NCI-H345 treated with DMSO at 0.1 percent for 48 hours (cell line): Measurements from ENCODE around the gene NTN1.

Experiments
- DNase-seq: peaks from one replicate; lab custom pipeline; 2025; ENCODE audit not compliant: unreplicated experiment; lab: John Stamatoyannopoulos, UW

NTN1 gene

GRCh38 chr17:9212376-9213302 lies 191.3 kb downstream of the NTN1 start:
- DNase-seq, result no peak

DNA sequence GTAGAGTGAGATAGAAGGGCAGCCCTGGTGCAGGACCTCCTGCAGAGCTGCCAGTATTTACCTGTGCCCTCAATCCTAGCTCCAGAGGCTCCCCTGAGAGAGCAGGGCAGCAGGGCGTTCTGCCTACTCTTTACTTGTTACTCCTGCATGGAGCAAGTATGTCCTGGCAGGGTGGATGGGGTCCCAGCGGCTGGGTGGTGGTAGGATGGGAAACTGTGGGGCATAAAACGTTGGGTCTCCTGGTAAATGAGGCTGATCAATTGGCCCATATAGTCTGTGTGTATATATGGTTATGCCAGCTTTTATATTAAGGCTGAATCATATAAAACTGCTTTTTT lies 192.0 kb downstream of the NTN1 start:
- no peak for DNase-seq

DNA sequence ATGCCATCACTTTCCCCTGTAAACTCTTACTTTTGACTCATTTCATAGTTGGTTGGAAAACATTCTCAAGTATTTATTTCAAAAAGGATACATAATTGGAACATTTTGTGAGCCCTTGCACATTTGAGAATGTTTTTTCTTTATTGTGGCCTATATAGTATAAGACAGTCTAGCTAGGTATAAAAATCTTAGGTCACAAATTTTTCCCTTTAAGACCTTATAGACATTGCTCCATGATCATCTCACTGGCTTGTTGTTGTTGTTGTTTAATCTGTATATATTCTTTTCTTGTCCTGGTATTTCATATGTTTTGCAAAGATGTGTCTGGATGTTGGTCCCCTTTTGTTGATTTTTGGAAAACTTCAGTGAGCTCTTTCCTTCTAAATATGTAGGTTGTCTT lies 194.2 kb downstream of the NTN1 start:
- DNase-seq, result no peak

- DNase-seq, result no peak
These were observed 196.1 kb downstream of the NTN1 start for GRCh38 chr17:9217151-9218056.

DNA sequence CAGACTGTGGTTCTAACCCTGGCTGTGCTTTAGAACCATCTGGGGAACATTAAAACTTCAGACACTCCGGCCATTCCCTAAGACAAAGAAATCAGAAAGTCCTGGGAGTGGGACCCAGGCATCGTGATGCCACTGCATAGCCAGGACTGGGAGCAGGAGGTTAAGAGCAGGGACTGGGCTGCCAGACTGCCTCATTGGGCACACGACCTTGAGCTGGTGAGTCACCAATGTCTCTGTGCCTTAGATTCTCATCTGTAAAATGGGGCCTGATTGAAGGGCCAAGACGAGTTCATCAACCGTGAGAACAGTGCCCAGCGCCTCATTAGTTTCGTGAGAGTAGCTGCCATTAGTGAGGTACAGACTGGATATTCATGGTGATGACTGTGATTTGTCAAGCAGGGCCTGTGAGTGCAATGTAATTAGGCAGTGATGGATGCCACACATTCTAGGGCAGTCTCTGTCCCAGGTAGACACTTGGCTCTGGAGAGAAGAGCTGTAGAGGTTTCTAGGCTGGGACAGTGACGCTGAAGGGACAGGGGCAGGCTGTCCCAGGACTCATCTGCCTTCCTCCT lies 196.8 kb downstream of the NTN1 start:
- DNase-seq, result no peak

GRCh38 chr17:9218911-9219310 lies 197.6 kb downstream of the NTN1 start:
- DNase-seq, result no peak

GRCh38 chr17:9219631-9220397 lies 198.5 kb downstream of the NTN1 start:
- DNase-seq, result no peak

DNA sequence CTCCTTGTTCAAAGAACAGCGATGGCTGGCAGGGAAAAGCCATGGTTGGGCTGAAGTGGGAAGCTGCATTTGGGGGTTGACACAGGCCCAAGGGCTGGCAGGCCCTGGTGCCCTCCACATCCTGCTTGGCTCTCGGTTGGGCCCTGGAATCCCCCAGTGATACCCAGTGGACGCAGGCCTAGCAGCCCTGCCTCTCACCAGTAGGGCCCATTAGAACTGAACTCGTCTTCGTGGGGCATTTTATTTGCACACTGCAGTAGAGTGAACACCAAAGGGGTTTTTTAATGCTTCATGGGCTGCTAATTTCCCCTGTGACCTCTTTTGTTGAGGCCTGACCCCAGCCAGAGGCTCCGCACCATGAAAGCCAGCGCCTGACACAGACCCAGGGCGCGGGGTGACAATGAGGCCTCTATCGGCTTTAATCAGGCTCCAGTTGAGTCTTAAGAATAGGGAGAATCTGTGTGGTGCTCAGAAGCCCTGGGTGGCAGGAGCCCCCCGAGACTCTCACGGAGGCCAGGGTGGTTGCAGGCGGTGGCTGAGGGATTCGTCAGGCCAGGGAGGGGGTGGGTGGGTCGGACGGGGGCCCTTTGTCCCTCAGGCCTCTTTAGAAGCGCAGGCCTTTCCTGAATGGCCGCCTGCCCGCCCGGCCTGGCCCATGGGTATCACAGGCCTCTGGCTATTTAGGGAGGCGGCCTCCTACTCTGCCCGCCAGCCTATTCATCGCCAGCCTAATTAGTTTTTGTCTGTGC lies 199.3 kb downstream of the NTN1 start:
- no peak for DNase-seq

- no peak for DNase-seq
These were observed 200.0 kb downstream of the NTN1 start for GRCh38 chr17:9221147-9221921.

DNA sequence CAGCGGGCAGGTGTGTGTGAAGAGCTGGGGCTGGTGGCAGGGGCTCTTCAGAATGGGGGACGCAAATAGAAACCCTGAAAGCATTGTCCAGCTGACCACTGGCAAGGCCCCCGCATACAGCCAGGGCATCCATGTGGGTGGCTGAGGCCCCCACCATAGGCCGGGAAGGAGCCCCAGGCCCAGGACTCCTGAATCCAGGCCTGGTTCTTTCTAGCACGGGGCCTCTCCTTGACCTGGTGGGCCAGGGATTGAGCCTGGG lies 200.5 kb downstream of the NTN1 start:
- DNase-seq, result no peak

- no peak for DNase-seq
These were observed 202.2 kb downstream of the NTN1 start for GRCh38 chr17:9223531-9223930.

DNA sequence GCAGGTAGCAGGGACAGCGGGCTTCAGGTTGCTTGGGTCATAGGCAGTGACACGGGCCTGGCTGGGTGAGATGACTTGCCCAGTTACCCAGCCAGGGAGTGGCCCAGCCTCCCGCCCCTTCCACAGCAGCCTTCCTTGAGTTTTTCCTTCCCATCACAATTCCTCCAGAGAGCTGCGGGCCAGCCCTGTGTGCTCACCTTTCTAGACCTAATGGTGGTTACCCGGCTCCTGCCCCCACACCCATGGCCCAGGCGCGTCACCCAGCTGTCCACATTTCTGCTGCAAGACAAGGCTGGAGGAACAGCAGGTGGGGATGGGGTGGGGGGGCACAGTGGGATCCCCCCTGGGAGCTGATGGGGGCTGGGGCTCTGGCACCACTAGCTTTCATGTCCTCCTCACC lies 203.2 kb downstream of the NTN1 start:
- DNase-seq, result no peak

DNA sequence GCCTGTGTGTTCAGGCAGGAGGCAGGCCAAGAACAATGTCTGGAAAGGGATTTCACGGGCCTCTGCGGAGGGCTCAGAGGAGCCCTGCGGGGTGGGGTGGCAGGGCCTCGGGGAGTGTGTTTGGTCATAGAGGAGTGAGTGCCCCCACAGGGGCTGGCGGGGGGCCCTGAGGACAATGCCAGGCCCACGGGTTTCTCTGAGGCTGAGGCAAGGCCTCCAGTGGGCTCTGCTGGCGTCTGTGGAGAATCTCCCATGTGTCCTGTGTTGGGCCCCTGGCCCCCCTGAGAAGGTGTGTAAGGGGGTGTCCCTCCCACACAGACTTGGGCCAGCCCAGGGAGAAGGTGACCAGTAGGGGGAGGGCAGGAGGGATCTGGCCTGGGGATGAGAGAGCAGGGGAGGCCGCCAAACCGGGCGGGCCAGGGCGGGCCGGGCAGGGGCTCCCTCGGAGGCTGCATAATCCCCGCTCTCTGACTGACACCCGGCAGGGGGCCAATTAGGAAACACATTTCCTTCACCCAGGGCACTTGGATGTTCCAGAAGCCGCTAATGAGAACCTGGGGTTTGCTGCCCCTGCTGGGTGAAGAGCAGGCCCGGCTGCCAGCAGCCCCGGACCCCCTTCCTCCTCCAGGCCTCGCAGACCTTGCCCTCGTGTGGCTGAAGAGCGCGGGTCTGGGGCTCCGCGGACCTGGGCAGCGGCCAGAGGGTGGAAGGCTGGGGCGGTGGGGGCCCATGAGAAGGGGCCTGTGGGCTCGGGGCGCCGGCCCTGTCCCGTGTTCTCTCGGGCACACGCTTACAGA lies 204.2 kb downstream of the NTN1 start:
- no peak for DNase-seq

GRCh38 chr17:9226130-9226793 lies 205.0 kb downstream of the NTN1 start:
- no peak for DNase-seq

GRCh38 chr17:9226794-9227135 lies 205.5 kb downstream of the NTN1 start:
- no peak for DNase-seq

DNA sequence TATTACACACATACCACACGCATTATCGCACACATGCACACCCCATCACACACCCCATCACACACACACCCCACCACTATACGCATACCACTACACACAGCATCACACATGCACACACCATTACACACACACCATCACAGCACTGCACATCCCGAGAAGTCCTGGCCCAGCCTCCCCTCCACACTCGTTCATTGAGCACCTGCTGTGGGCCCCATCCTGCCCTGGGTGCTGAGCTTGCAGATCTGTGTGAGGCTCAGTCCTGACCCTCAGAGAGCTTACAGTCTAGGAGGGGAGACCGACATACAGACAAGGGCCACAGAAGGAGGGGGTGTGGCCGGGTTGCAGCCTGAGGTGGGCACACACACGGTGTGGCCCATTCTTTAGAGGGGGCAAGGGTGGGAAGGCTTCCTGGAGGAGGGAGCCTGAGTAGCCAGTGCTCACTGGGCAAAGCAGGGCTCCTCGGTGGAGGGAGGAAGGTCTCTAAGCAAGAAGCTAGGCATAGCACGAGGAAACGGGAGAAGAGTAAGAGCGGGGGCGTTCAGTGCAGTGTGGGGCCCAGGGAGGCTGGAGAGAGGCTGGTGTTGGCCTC lies 206.6 kb downstream of the NTN1 start:
- no peak for DNase-seq

DNA sequence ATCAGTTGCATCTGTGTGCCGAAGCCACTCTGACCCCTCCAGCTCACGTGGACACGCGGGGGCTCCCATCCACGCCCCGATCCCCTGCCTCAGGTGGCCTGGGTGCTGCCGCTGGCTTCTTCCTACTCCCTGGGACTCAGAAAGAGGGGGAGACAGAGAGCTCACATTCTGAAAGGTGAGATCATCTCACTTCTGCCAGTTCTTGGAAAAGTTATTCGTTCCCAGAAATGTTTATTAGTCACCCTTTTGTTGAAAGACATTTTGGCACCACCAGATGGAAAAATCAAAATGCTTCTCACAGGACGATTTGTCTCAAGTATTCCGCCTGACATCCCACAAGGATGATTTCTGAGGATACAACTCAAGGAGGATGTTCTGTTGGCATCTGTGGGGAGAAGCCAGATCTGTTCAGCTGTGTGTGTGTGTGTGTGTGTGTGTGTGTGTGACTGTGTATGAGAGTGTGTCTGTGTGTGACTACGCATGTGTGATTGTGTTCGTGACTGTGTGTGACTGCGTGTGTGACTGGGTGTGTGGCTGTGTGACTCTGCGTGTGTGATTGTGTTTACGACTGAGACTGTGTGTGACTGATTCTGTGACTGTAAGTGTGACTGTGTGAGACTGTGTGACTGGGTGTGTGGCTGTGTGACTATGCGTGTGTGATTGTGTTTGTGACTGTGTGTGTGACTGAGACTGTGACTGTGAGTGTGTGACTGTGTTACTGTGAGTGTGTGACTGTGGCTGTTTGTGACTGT lies 207.3 kb downstream of the NTN1 start:
- no peak for DNase-seq
